ENCODE data around the gene RILPL2.
A peak's percentile ranks its signal among the peaks of the same experiment; 100 is the strongest.
"Not testable (repeated sequence)": the region's sequence is repeated elsewhere in the genome, so short reads cannot be mapped to it uniquely, and the experiment has no call there.

RILPL2 gene

GRCh38 chr12:123436017-123436964 lies at the start of gene RILPL2:
Gene RILPL2, minus strand, starts transcription at chr12:123436684. Its CDS starts 264 bp downstream, at chr12:123436420.
- peak; percentile 58 for DNase-seq

GRCh38 chr12:123485756-123486155 lies 49.3 kb upstream of the RILPL2 start:
- DNase-seq, result no peak

GRCh38 chr12:123483602-123484248 lies 47.2 kb upstream of the RILPL2 start:
- no peak for DNase-seq

GRCh38 chr12:123482876-123483275 lies 46.4 kb upstream of the RILPL2 start:
- no peak for DNase-seq

GRCh38 chr12:123481251-123481650 lies 44.8 kb upstream of the RILPL2 start:
- not testable (repeated sequence) for DNase-seq

GRCh38 chr12:123479442-123480180 lies 43.1 kb upstream of the RILPL2 start:
- DNase-seq, result no peak

- no peak for DNase-seq
These were observed 42.3 kb upstream of the RILPL2 start for GRCh38 chr12:123478762-123479161.

GRCh38 chr12:123478069-123478468 lies 41.6 kb upstream of the RILPL2 start:
- no peak for DNase-seq

- peak; percentile 72 for DNase-seq
These were observed 38.8 kb upstream of the RILPL2 start for GRCh38 chr12:123475246-123475703.

GRCh38 chr12:123474485-123475245 lies 38.2 kb upstream of the RILPL2 start:
- DNase-seq, result peak; percentile 73

GRCh38 chr12:123472438-123472849 lies 36.0 kb upstream of the RILPL2 start:
- no peak for DNase-seq

GRCh38 chr12:123471374-123472068 lies 35.0 kb upstream of the RILPL2 start:
- no peak for DNase-seq

- DNase-seq, result no peak
These were observed 33.5 kb upstream of the RILPL2 start for GRCh38 chr12:123469978-123470377.

GRCh38 chr12:123468786-123469185 lies 32.3 kb upstream of the RILPL2 start:
- DNase-seq, result no peak

- DNase-seq, result no peak
These were observed 28.6 kb upstream of the RILPL2 start for GRCh38 chr12:123465084-123465483.

- DNase-seq, result not testable (repeated sequence)
These were observed 26.7 kb upstream of the RILPL2 start for GRCh38 chr12:123463174-123463573.

- peak; percentile 93 for DNase-seq
These were observed 21.7 kb upstream of the RILPL2 start, which contains the start of gene SNRNP35 for GRCh38 chr12:123457980-123458779. Gene SNRNP35, plus strand, starts transcription at chr12:123458139. Its CDS starts 7,402 bp downstream, at chr12:123465541.

GRCh38 chr12:123453165-123453564 lies 16.7 kb upstream of the RILPL2 start:
- no peak for DNase-seq

GRCh38 chr12:123452276-123452550 lies 15.7 kb upstream of the RILPL2 start:
- DNase-seq, result not testable (repeated sequence)

GRCh38 chr12:123450636-123451035 lies 14.2 kb upstream of the RILPL2 start:
- no peak for DNase-seq

GRCh38 chr12:123449856-123450255 lies 13.4 kb upstream of the RILPL2 start:
- no peak for DNase-seq
